H1 (cell line): ENCODE data around the gene ROBO2. TPM values are rescaled to one million over a fixed set of nuclear protein-coding genes. Genes with fewer than 3 reads are reported as not detected.

Experiments used
- CTCF ChIA-PET: fragments of 300-600 bp; sonication (Branson Sonifier 250); formaldehyde crosslinking; loops from one replicate; lab custom pipeline; 2021; ENCODE audit not compliant: partially characterized antibody; lab: Charles Lee
- POLR2A ChIA-PET: fragments of 300-600 bp; sonication (Branson Sonifier 250); formaldehyde crosslinking; loops from one replicate; lab custom pipeline; 2021; ENCODE audit warnings: inconsistent platforms; ENCODE audit not compliant: partially characterized antibody; lab: Charles Lee
- DNase-seq, 2 experiments: peaks; one replicate each; pipeline versions ENCODE4 v3.0.0 to v3.0.0-alpha.2; 2010 to 2022; ENCODE audit warnings: low spot score in 2 of 2, low read depth in 1 of 2, mixed read lengths in 1 of 2
- FAIRE-seq: peaks from 2 replicates; lab custom pipeline; 2011; peaks lifted over from hg19 to GRCh38; lab: Jason Lieb, UNC
- H2AFZ ChIP-seq: 2 replicates; pipeline ENCODE4 v1.8.1; 2012; ENCODE audit warnings: low read length, inconsistent platforms
- H2AK5ac ChIP-seq: 2 replicates; pipeline ENCODE4 v1.6.1; 2013; ENCODE audit warnings: low read depth, low read length
- H2BK120ac ChIP-seq: replicated peaks from 2 replicates; pipeline ENCODE3; 2013; ENCODE audit warnings: low read depth, low read length, inconsistent platforms
- H2BK12ac ChIP-seq: 2 replicates; pipeline ENCODE4 v1.6.1; 2013; ENCODE audit warnings: low read depth, low read length
- H2BK15ac ChIP-seq: 2 replicates; pipeline ENCODE4 v1.6.1; 2013; ENCODE audit warnings: low read length
- H2BK20ac ChIP-seq: 2 replicates; pipeline ENCODE4 v1.6.1; 2013; ENCODE audit warnings: low read length
- H2BK5ac ChIP-seq: 2 replicates; pipeline ENCODE4 v1.6.1; 2013; ENCODE audit warnings: low read depth, low read length
- H3K14ac ChIP-seq: 2 replicates; pipeline ENCODE4 v1.6.1; 2013; ENCODE audit warnings: inconsistent platforms; ENCODE audit not compliant: insufficient read length
- H3K18ac ChIP-seq: 2 replicates; pipeline ENCODE4 v1.6.1; 2013; ENCODE audit warnings: low read length; ENCODE audit errors: extremely low read depth
- H3K23ac ChIP-seq: 2 replicates; pipeline ENCODE4 v1.6.1; 2013; ENCODE audit warnings: inconsistent platforms; ENCODE audit not compliant: insufficient read length
- H3K23me2 ChIP-seq: 2 replicates; pipeline ENCODE4 v1.6.1; 2013; ENCODE audit warnings: low read depth, low read length
- H3K27ac ChIP-seq: 2 replicates; pipeline ENCODE4 v1.6.1; 2011; ENCODE audit warnings: low read depth, low read length, inconsistent platforms
- H3K27me3 ChIP-seq, 4 experiments: replicated peaks in 1 of 4; 1 replicate in 1 of 4; 2 replicates in 3 of 4; pipeline versions ENCODE4 v1.6.1 to v1.8.1; 2011 to 2013; ENCODE audit warnings: low read length in 3 of 4, mild to moderate bottlenecking in 3 of 4, inconsistent platforms in 2 of 4, mixed read lengths in 2 of 4, moderate library complexity in 1 of 4; ENCODE audit not compliant: control insufficient read depth in 3 of 4, insufficient read depth in 3 of 4; ENCODE audit errors: extremely low read depth in 1 of 4
- H3K36me3 ChIP-seq, 4 experiments: 2 replicates each; pipeline versions ENCODE4 v1.6.1 to v1.8.1; 2011 to 2013; ENCODE audit warnings: mild to moderate bottlenecking in 4 of 4, low read length in 3 of 4, moderate library complexity in 2 of 4, control low read depth in 1 of 4, inconsistent platforms in 1 of 4; ENCODE audit not compliant: insufficient read depth in 4 of 4, control insufficient read depth in 2 of 4
- H3K4ac ChIP-seq: replicated peaks from 2 replicates; pipeline ENCODE3; 2013; ENCODE audit warnings: low read length, low read depth, mixed read lengths, inconsistent platforms; ENCODE audit not compliant: insufficient read length
- H3K4me1 ChIP-seq, 4 experiments: replicated peaks in 1 of 4; 1 replicate in 1 of 4; 2 replicates in 3 of 4; pipeline versions ENCODE4 v1.6.1 to v1.8.1; 2011 to 2013; ENCODE audit warnings: low read length in 3 of 4, inconsistent platforms in 2 of 4, mixed read lengths in 1 of 4; ENCODE audit not compliant: insufficient read depth in 4 of 4, control insufficient read depth in 3 of 4
- H3K4me2 ChIP-seq, 2 experiments: 2 replicates each; pipeline versions ENCODE4 v1.6.1 to v1.8.1; 2011 to 2013; ENCODE audit warnings: low read depth in 2 of 2, low read length in 2 of 2, control low read depth in 1 of 2, inconsistent platforms in 1 of 2, mild to moderate bottlenecking in 1 of 2; ENCODE audit not compliant: insufficient read depth in 1 of 2
- H3K4me3 ChIP-seq, 4 experiments: fragments of 200-600, 300-600 bp in 1 of 4; sonication (generic), shearing (Covaris generic), sonication (Bioruptor Twin) in 1 of 4; 2 replicates each; pipeline versions ENCODE4 v1.5.1 to v1.8.1; 2011 to 2016; ENCODE audit warnings: low read length in 4 of 4, low read depth in 3 of 4, control low read depth in 2 of 4, inconsistent platforms in 2 of 4, mild to moderate bottlenecking in 2 of 4, mixed read lengths in 1 of 4, moderate library complexity in 1 of 4; ENCODE audit not compliant: insufficient read depth in 2 of 4; ENCODE audit errors: extremely low read depth in 1 of 4
- H3K56ac ChIP-seq: replicated peaks from 2 replicates; pipeline ENCODE3; 2013; ENCODE audit warnings: low read depth, mild to moderate bottlenecking, mixed read lengths, low read length, inconsistent platforms; ENCODE audit not compliant: insufficient read length
- H3K79me1 ChIP-seq: 2 replicates; pipeline ENCODE4 v1.6.1; 2013; ENCODE audit warnings: low read depth, low read length, control low read depth
- H3K79me2 ChIP-seq, 2 experiments: 2 replicates each; pipeline versions ENCODE4 v1.6.1 to v1.8.1; 2012 to 2013; ENCODE audit warnings: low read length in 2 of 2, mild to moderate bottlenecking in 2 of 2, inconsistent platforms in 1 of 2; ENCODE audit not compliant: insufficient read depth in 2 of 2, control insufficient read depth in 1 of 2
- H3K9ac ChIP-seq, 4 experiments: replicated peaks in 1 of 4; 1 replicate in 1 of 4; 2 replicates in 3 of 4; pipeline versions ENCODE4 v1.6.1 to v1.8.1; 2011 to 2013; ENCODE audit warnings: low read depth in 3 of 4, low read length in 3 of 4, control low read depth in 2 of 4, mild to moderate bottlenecking in 2 of 4, moderate library complexity in 2 of 4, inconsistent platforms in 1 of 4; ENCODE audit errors: extremely low read depth in 1 of 4
- H3K9me3 ChIP-seq, 2 experiments: 2 replicates each; pipeline versions ENCODE4 v1.6.1 to v1.8.1; 2012 to 2013; ENCODE audit warnings: mild to moderate bottlenecking in 2 of 2, moderate library complexity in 2 of 2, control low read depth in 1 of 2, inconsistent platforms in 1 of 2, low read depth in 1 of 2, low read length in 1 of 2, mixed read lengths in 1 of 2; ENCODE audit not compliant: insufficient read depth in 2 of 2
- H4K20me1 ChIP-seq, 2 experiments: replicated peaks in 1 of 2; 2 replicates each; pipeline versions ENCODE3 to v1.8.1; 2011 to 2013; ENCODE audit warnings: inconsistent platforms in 2 of 2, low read length in 2 of 2, mild to moderate bottlenecking in 1 of 2; ENCODE audit not compliant: insufficient read depth in 2 of 2, control insufficient read depth in 1 of 2
- H4K5ac ChIP-seq: 2 replicates; pipeline ENCODE4 v1.6.1; 2013; ENCODE audit warnings: low read length, low read depth, mixed read lengths, inconsistent platforms; ENCODE audit not compliant: insufficient read length
- H4K8ac ChIP-seq: 2 replicates; pipeline ENCODE4 v1.8.0; 2013; ENCODE audit warnings: mild to moderate bottlenecking, moderate library complexity, low read length, inconsistent platforms; ENCODE audit not compliant: insufficient read depth; ENCODE audit errors: extremely low read depth
- H4K91ac ChIP-seq: replicated peaks from 2 replicates; pipeline ENCODE3; 2013; ENCODE audit warnings: low read length, mixed read lengths, inconsistent platforms; ENCODE audit not compliant: insufficient read length
- RXRA ChIP-seq: IDR thresholded peaks from 2 replicates; pipeline ENCODE4 v1.6.1; 2011; ENCODE audit warnings: low read depth, mild to moderate bottlenecking, low read length, moderate library complexity; ENCODE audit not compliant: insufficient read depth
- SRF ChIP-seq: IDR thresholded peaks from 2 replicates; pipeline ENCODE4 v1.6.1; 2011; ENCODE audit warnings: mild to moderate bottlenecking, low read depth, low read length, moderate library complexity
- WGBS, 2 experiments: shearing (Covaris generic) in 1 of 2; methylation state at CpG; one replicate each; pipeline versions ENCODE4 v1.1.6 to v1.1.7; 2013 to 2015; ENCODE audit warnings: low lambda C conversion rate in 2 of 2, mixed read lengths in 2 of 2, inconsistent platforms in 1 of 2, low coverage in 1 of 2, missing lambda C conversion rate in 1 of 2; ENCODE audit not compliant: insufficient replicate concordance in 2 of 2, insufficient coverage in 1 of 2, insufficient read length in 1 of 2; ENCODE audit errors: extremely low coverage in 1 of 2, missing lambda C conversion rate in 1 of 2; 5-methylcytosine and 5-hydroxymethylcytosine counted together
- polyA plus RNA-seq, 7 experiments: library from polyadenylated mRNA; depleted of rRNA in 3 of 7; stranded (reverse) in 5 of 7; unstranded in 2 of 7; fragments of >200 nt in 5 of 7; fragments of 200-250 nt in 2 of 7; gene quantifications; 1 replicate in 5 of 7; 2 replicates in 1 of 7; 4 replicates in 1 of 7; pipeline versions ENCODE4 v1.2.1 to v1.2.3, GENCODE V29; 2011 to 2013; ENCODE audit warnings: missing spikeins in 2 of 7, mixed read lengths in 2 of 7
- total RNA-seq: library from RNA; stranded (reverse); fragmentation: NEBNext Ultra II Directional; extraction: Animal tissue kit (Norgen Biotek cat#: 25700); gene quantifications from 2 replicates; pipeline ENCODE4 v1.2.1, GENCODE V29; 2021

ROBO2 gene
- total and polyA plus RNA-seq, 2 of the 8 experiments (the other 6 are each of a cell fraction or from before 2014, with no cell fraction given), result 1.5 to 2.9 TPM

- no peak overlapping the region for H4K8ac ChIP-seq
- CTCF ChIA-PET, result interaction anchor here (0.5 to 1.4 kb wide), 4 partner anchors 11 to 529 kb away, joined by 3 to 5 read pairs (median 3); no protein-coding TSS in a partner anchor
- H3K18ac ChIP-seq, result no peak overlapping the region
- H3K4me3 ChIP-seq, result no peak overlapping the region
- H3K9me3 ChIP-seq, result no peaks in the 10 kb centered on the region; a peak in 1 of 4 replicates
- no peak overlapping the region for H4K5ac ChIP-seq
- H2BK15ac ChIP-seq, result no peak overlapping the region
- no peak overlapping the region for H3K27ac ChIP-seq
- WGBS, 2 experiments, result 94% methylated on average over 1 of the region's 1 CpG; no CpG with 5 or more reads in 1 of the 2 experiments
- POLR2A ChIA-PET, result no interaction called here
- no peak for FAIRE-seq
- H2BK20ac ChIP-seq, result no peak overlapping the region
- no peaks in the 10 kb centered on the region for H3K23me2 ChIP-seq
- TF ChIP-seq RXRA, result no peak
- TF ChIP-seq SRF, result no peak
- H3K23ac ChIP-seq, result no peak overlapping the region
- H2BK12ac ChIP-seq, result no peak overlapping the region
- no peaks in the 10 kb centered on the region for H3K79me1 ChIP-seq
- no peak overlapping the region for H3K56ac ChIP-seq
- no peak overlapping the region for H4K91ac ChIP-seq
- H3K14ac ChIP-seq, result no peak overlapping the region
- H3K4me2 ChIP-seq, result no peak overlapping the region
- H3K79me2 ChIP-seq, result no peaks in the 10 kb centered on the region
- no peak overlapping the region for H2BK120ac ChIP-seq
- H3K27me3 ChIP-seq, result no peaks in the 10 kb centered on the region
- H3K36me3 ChIP-seq, result no peaks in the 10 kb centered on the region
- H2BK5ac ChIP-seq, result no peak overlapping the region
- no peak overlapping the region for H3K4ac ChIP-seq
- no peak overlapping the region for H3K9ac ChIP-seq
- no peak overlapping the region for H2AFZ ChIP-seq
- H2AK5ac ChIP-seq, result no peak overlapping the region
- H4K20me1 ChIP-seq, result no peaks in the 10 kb centered on the region
- DNase-seq, result no peak
- H3K4me1 ChIP-seq, result no peaks in the 10 kb centered on the region
Measured at GRCh38 chr3:77365152-77365551, 325.3 kb downstream of the ROBO2 start.
